ENCODE data around the gene DMGDH.
A peak's percentile ranks its signal among the peaks of the same experiment; 100 is the strongest.

DMGDH gene

GRCh38 chr5:79070350-79070667, 835 bp upstream of the DMGDH start:
- Histone ChIP-seq H3K9ac (ENCODE audit: low read depth in 1 of 2, low read length in 2 of 2) (no peak overlapping the region), H3K27ac (ENCODE audit: low read depth in 2 of 2, low read length in 2 of 2) (no peak overlapping the region), H3K9me3 (ENCODE audit: control insufficient read depth in 2 of 2, low read length in 2 of 2) (no peaks in the 10 kb centered on the region), H3K4me1 (ENCODE audit: control insufficient read depth in 2 of 2, insufficient read depth in 2 of 2, low read length in 2 of 2) (no peaks in the 10 kb centered on the region), H3K27me3 (ENCODE audit: control insufficient read depth in 2 of 2, insufficient read depth in 2 of 2, low read length in 2 of 2) (peaks cover 3 to 4% of the 10 kb centered on the region in 2 donors), H3K36me3 (ENCODE audit: control insufficient read depth in 2 of 2, insufficient read depth in 2 of 2, low read length in 2 of 2) (no peaks in the 10 kb centered on the region), H3K4me3 (ENCODE audit: low read length in 2 of 2) (peak overlapping the region; percentile 28 to 30)

- no peak overlapping the region for H3K9ac ChIP-seq (ENCODE audit: low read depth in 1 of 2, low read length in 2 of 2)
- H3K4me1 ChIP-seq (ENCODE audit: control insufficient read depth in 2 of 2, insufficient read depth in 2 of 2, low read length in 2 of 2), result no peaks in the 10 kb centered on the region
- H3K27me3 ChIP-seq (ENCODE audit: control insufficient read depth in 2 of 2, insufficient read depth in 2 of 2, low read length in 2 of 2), result no peaks in the 10 kb centered on the region
- no peaks in the 10 kb centered on the region for H3K36me3 ChIP-seq (ENCODE audit: control insufficient read depth in 2 of 2, insufficient read depth in 2 of 2, low read length in 2 of 2)
- H3K4me3 ChIP-seq (ENCODE audit: low read length in 2 of 2), result no peak overlapping the region
- no peaks in the 10 kb centered on the region for H3K9me3 ChIP-seq (ENCODE audit: control insufficient read depth in 2 of 2, low read length in 2 of 2)
- H3K27ac ChIP-seq (ENCODE audit: low read depth in 2 of 2, low read length in 2 of 2), result no peak overlapping the region
Measured at GRCh38 chr5:79062436-79062835, 7.0 kb downstream of the DMGDH start.

- Histone ChIP-seq H3K27me3 (ENCODE audit: control insufficient read depth in 2 of 2, insufficient read depth in 2 of 2, low read length in 2 of 2) (no peaks in the 10 kb centered on the region), H3K9ac (ENCODE audit: low read depth in 1 of 2, low read length in 2 of 2) (no peak overlapping the region), H3K9me3 (ENCODE audit: control insufficient read depth in 2 of 2, low read length in 2 of 2) (no peaks in the 10 kb centered on the region), H3K27ac (ENCODE audit: low read depth in 2 of 2, low read length in 2 of 2) (no peak overlapping the region), H3K36me3 (ENCODE audit: control insufficient read depth in 2 of 2, insufficient read depth in 2 of 2, low read length in 2 of 2) (no peaks in the 10 kb centered on the region), H3K4me1 (ENCODE audit: control insufficient read depth in 2 of 2, insufficient read depth in 2 of 2, low read length in 2 of 2) (no peaks in the 10 kb centered on the region), H3K4me3 (ENCODE audit: low read length in 2 of 2) (no peak overlapping the region)
Measured at GRCh38 chr5:79059674-79060073, 9.8 kb downstream of the DMGDH start.

- Histone ChIP-seq H3K4me3 (ENCODE audit: low read length in 2 of 2) (no peak overlapping the region), H3K36me3 (ENCODE audit: control insufficient read depth in 2 of 2, insufficient read depth in 2 of 2, low read length in 2 of 2) (no peaks in the 10 kb centered on the region), H3K4me1 (ENCODE audit: control insufficient read depth in 2 of 2, insufficient read depth in 2 of 2, low read length in 2 of 2) (no peaks in the 10 kb centered on the region), H3K27ac (ENCODE audit: low read depth in 2 of 2, low read length in 2 of 2) (no peak overlapping the region), H3K9me3 (ENCODE audit: control insufficient read depth in 2 of 2, low read length in 2 of 2) (no peaks in the 10 kb centered on the region), H3K9ac (ENCODE audit: low read depth in 1 of 2, low read length in 2 of 2) (no peak overlapping the region), H3K27me3 (ENCODE audit: control insufficient read depth in 2 of 2, insufficient read depth in 2 of 2, low read length in 2 of 2) (no peaks in the 10 kb centered on the region)
Measured at GRCh38 chr5:79056847-79057246, 12.6 kb downstream of the DMGDH start.

GRCh38 chr5:79055017-79055416, 14.5 kb downstream of the DMGDH start:
- H3K4me1 ChIP-seq (ENCODE audit: control insufficient read depth in 2 of 2, insufficient read depth in 2 of 2, low read length in 2 of 2), result no peaks in the 10 kb centered on the region
- no peaks in the 10 kb centered on the region for H3K36me3 ChIP-seq (ENCODE audit: control insufficient read depth in 2 of 2, insufficient read depth in 2 of 2, low read length in 2 of 2)
- no peak overlapping the region for H3K4me3 ChIP-seq (ENCODE audit: low read length in 2 of 2)
- H3K9ac ChIP-seq (ENCODE audit: low read depth in 1 of 2, low read length in 2 of 2), result no peak overlapping the region
- H3K27me3 ChIP-seq (ENCODE audit: control insufficient read depth in 2 of 2, insufficient read depth in 2 of 2, low read length in 2 of 2), result no peaks in the 10 kb centered on the region
- H3K9me3 ChIP-seq (ENCODE audit: control insufficient read depth in 2 of 2, low read length in 2 of 2), result no peaks in the 10 kb centered on the region
- H3K27ac ChIP-seq (ENCODE audit: low read depth in 2 of 2, low read length in 2 of 2), result no peak overlapping the region

GRCh38 chr5:79053321-79053720, 16.2 kb downstream of the DMGDH start:
- H3K4me3 ChIP-seq (ENCODE audit: low read length in 2 of 2), result no peak overlapping the region
- H3K4me1 ChIP-seq (ENCODE audit: control insufficient read depth in 2 of 2, insufficient read depth in 2 of 2, low read length in 2 of 2), result no peaks in the 10 kb centered on the region
- H3K9me3 ChIP-seq (ENCODE audit: control insufficient read depth in 2 of 2, low read length in 2 of 2), result no peaks in the 10 kb centered on the region
- H3K9ac ChIP-seq (ENCODE audit: low read depth in 1 of 2, low read length in 2 of 2), result no peak overlapping the region
- H3K27me3 ChIP-seq (ENCODE audit: control insufficient read depth in 2 of 2, insufficient read depth in 2 of 2, low read length in 2 of 2), result no peaks in the 10 kb centered on the region
- no peak overlapping the region for H3K27ac ChIP-seq (ENCODE audit: low read depth in 2 of 2, low read length in 2 of 2)
- no peaks in the 10 kb centered on the region for H3K36me3 ChIP-seq (ENCODE audit: control insufficient read depth in 2 of 2, insufficient read depth in 2 of 2, low read length in 2 of 2)

- Histone ChIP-seq H3K4me3 (ENCODE audit: low read length in 2 of 2) (no peak overlapping the region), H3K4me1 (ENCODE audit: control insufficient read depth in 2 of 2, insufficient read depth in 2 of 2, low read length in 2 of 2) (no peaks in the 10 kb centered on the region), H3K9me3 (ENCODE audit: control insufficient read depth in 2 of 2, low read length in 2 of 2) (no peaks in the 10 kb centered on the region), H3K36me3 (ENCODE audit: control insufficient read depth in 2 of 2, insufficient read depth in 2 of 2, low read length in 2 of 2) (no peaks in the 10 kb centered on the region), H3K27me3 (ENCODE audit: control insufficient read depth in 2 of 2, insufficient read depth in 2 of 2, low read length in 2 of 2) (no peaks in the 10 kb centered on the region), H3K27ac (ENCODE audit: low read depth in 2 of 2, low read length in 2 of 2) (no peak overlapping the region), H3K9ac (ENCODE audit: low read depth in 1 of 2, low read length in 2 of 2) (no peak overlapping the region)
Measured at GRCh38 chr5:79050498-79050897, 19.0 kb downstream of the DMGDH start.

GRCh38 chr5:79048437-79048836, 21.0 kb downstream of the DMGDH start:
- Histone ChIP-seq H3K9ac (ENCODE audit: low read depth in 1 of 2, low read length in 2 of 2) (no peak overlapping the region), H3K4me3 (ENCODE audit: low read length in 2 of 2) (no peak overlapping the region), H3K27me3 (ENCODE audit: control insufficient read depth in 2 of 2, insufficient read depth in 2 of 2, low read length in 2 of 2) (no peaks in the 10 kb centered on the region)

GRCh38 chr5:79047199-79047598, 22.3 kb downstream of the DMGDH start:
- Histone ChIP-seq H3K27ac (ENCODE audit: low read depth in 2 of 2, low read length in 2 of 2) (no peak overlapping the region), H3K27me3 (ENCODE audit: control insufficient read depth in 2 of 2, insufficient read depth in 2 of 2, low read length in 2 of 2) (no peaks in the 10 kb centered on the region), H3K4me1 (ENCODE audit: control insufficient read depth in 2 of 2, insufficient read depth in 2 of 2, low read length in 2 of 2) (no peaks in the 10 kb centered on the region), H3K36me3 (ENCODE audit: control insufficient read depth in 2 of 2, insufficient read depth in 2 of 2, low read length in 2 of 2) (no peaks in the 10 kb centered on the region), H3K9ac (ENCODE audit: low read depth in 1 of 2, low read length in 2 of 2) (no peak overlapping the region), H3K4me3 (ENCODE audit: low read length in 2 of 2) (no peak overlapping the region), H3K9me3 (ENCODE audit: control insufficient read depth in 2 of 2, low read length in 2 of 2) (no peaks in the 10 kb centered on the region)

More at GRCh38 chr5:79048437-79048836, 21.0 kb downstream of the DMGDH start:
- no peak overlapping the region for H3K27ac ChIP-seq (ENCODE audit: low read depth in 2 of 2, low read length in 2 of 2)
- H3K4me1 ChIP-seq (ENCODE audit: control insufficient read depth in 2 of 2, insufficient read depth in 2 of 2, low read length in 2 of 2), result no peaks in the 10 kb centered on the region
- no peaks in the 10 kb centered on the region for H3K9me3 ChIP-seq (ENCODE audit: control insufficient read depth in 2 of 2, low read length in 2 of 2)
- H3K36me3 ChIP-seq (ENCODE audit: control insufficient read depth in 2 of 2, insufficient read depth in 2 of 2, low read length in 2 of 2), result no peaks in the 10 kb centered on the region

GRCh38 chr5:79042188-79042587, 27.3 kb downstream of the DMGDH start:
- no peaks in the 10 kb centered on the region for H3K27me3 ChIP-seq (ENCODE audit: control insufficient read depth in 2 of 2, insufficient read depth in 2 of 2, low read length in 2 of 2)
- no peaks in the 10 kb centered on the region for H3K36me3 ChIP-seq (ENCODE audit: control insufficient read depth in 2 of 2, insufficient read depth in 2 of 2, low read length in 2 of 2)
- no peak overlapping the region for H3K27ac ChIP-seq (ENCODE audit: low read depth in 2 of 2, low read length in 2 of 2)
- no peak overlapping the region for H3K9ac ChIP-seq (ENCODE audit: low read depth in 1 of 2, low read length in 2 of 2)
- no peaks in the 10 kb centered on the region for H3K4me1 ChIP-seq (ENCODE audit: control insufficient read depth in 2 of 2, insufficient read depth in 2 of 2, low read length in 2 of 2)
- H3K4me3 ChIP-seq (ENCODE audit: low read length in 2 of 2), result no peak overlapping the region
- H3K9me3 ChIP-seq (ENCODE audit: control insufficient read depth in 2 of 2, low read length in 2 of 2), result no peaks in the 10 kb centered on the region

GRCh38 chr5:79036769-79037168, 32.7 kb downstream of the DMGDH start:
- H3K36me3 ChIP-seq (ENCODE audit: control insufficient read depth in 2 of 2, insufficient read depth in 2 of 2, low read length in 2 of 2), result no peaks in the 10 kb centered on the region
- no peak overlapping the region for H3K9ac ChIP-seq (ENCODE audit: low read depth in 1 of 2, low read length in 2 of 2)
- no peak overlapping the region for H3K4me3 ChIP-seq (ENCODE audit: low read length in 2 of 2)
- no peaks in the 10 kb centered on the region for H3K27me3 ChIP-seq (ENCODE audit: control insufficient read depth in 2 of 2, insufficient read depth in 2 of 2, low read length in 2 of 2)
- no peak overlapping the region for H3K27ac ChIP-seq (ENCODE audit: low read depth in 2 of 2, low read length in 2 of 2)
- no peaks in the 10 kb centered on the region for H3K4me1 ChIP-seq (ENCODE audit: control insufficient read depth in 2 of 2, insufficient read depth in 2 of 2, low read length in 2 of 2)
- no peaks in the 10 kb centered on the region for H3K9me3 ChIP-seq (ENCODE audit: control insufficient read depth in 2 of 2, low read length in 2 of 2)
